ENCODE data around the gene IL2RA.
"Not testable (repeated sequence)": the region's sequence is repeated elsewhere in the genome, so short reads cannot be mapped to it uniquely, and the experiment has no call there.

IL2RA gene

GRCh38 chr10:5976512-5977470 lies 85.4 kb downstream of the IL2RA start:
- peak; percentile 44 for DNase-seq

- DNase-seq, result peak; percentile 35
Measured at GRCh38 chr10:5975641-5976473, 86.3 kb downstream of the IL2RA start.

GRCh38 chr10:5973069-5973468 lies 89.1 kb downstream of the IL2RA start:
- no peak for DNase-seq

- DNase-seq, result no peak
Measured at GRCh38 chr10:5971886-5972285, 90.3 kb downstream of the IL2RA start.

- DNase-seq, result peak; percentile 28
Measured at GRCh38 chr10:5971315-5971832, 90.8 kb downstream of the IL2RA start.

- DNase-seq, result no peak
Measured at GRCh38 chr10:5970527-5970926, 91.6 kb downstream of the IL2RA start.

- no peak for DNase-seq
Measured at GRCh38 chr10:5970066-5970465, 92.1 kb downstream of the IL2RA start.

- no peak for DNase-seq
Measured at GRCh38 chr10:5968681-5969453, 93.3 kb downstream of the IL2RA start.

- no peak for DNase-seq
Measured at GRCh38 chr10:5968037-5968680, 94.0 kb downstream of the IL2RA start.

GRCh38 chr10:5965266-5965665 lies 96.9 kb downstream of the IL2RA start:
- DNase-seq, result no peak

- no peak for DNase-seq
Measured at GRCh38 chr10:5964736-5965135, 97.4 kb downstream of the IL2RA start.

- no peak for DNase-seq
Measured at GRCh38 chr10:5963591-5963990, 98.6 kb downstream of the IL2RA start.

GRCh38 chr10:5963071-5963470 lies 99.1 kb downstream of the IL2RA start:
- no peak for DNase-seq

GRCh38 chr10:5962358-5962940 lies 99.7 kb downstream of the IL2RA start:
- DNase-seq, result not testable (repeated sequence)

- no peak for DNase-seq
Measured at GRCh38 chr10:5961405-5962100, 100.6 kb downstream of the IL2RA start.

GRCh38 chr10:5960973-5961275 lies 101.2 kb downstream of the IL2RA start:
- not testable (repeated sequence) for DNase-seq
